Activated CD4-positive, alpha-beta T cell treated with anti-CD3 and anti-CD28 coated beads, Interleukin-10, Interleukin-2, amounts not matched to agents 100 ng/mL and 50 ng/mL, durations not matched to agents 16 hours and 8 hours (primary cell): Measurements from ENCODE around the gene ADRB1.

Source experiments
- DNase-seq: peaks from one replicate; pipeline ENCODE4 v3.0.0-alpha.2; 2020

The ADRB1 gene

GRCh38 chr10:114058297-114058696 is 14.6 kb downstream of the ADRB1 start:
- DNase-seq: no peak

- no peak for DNase-seq
Measured at GRCh38 chr10:114059561-114059960, 15.9 kb downstream of the ADRB1 start.

- no peak for DNase-seq
Measured at GRCh38 chr10:114060456-114060855, 16.8 kb downstream of the ADRB1 start.

DNA sequence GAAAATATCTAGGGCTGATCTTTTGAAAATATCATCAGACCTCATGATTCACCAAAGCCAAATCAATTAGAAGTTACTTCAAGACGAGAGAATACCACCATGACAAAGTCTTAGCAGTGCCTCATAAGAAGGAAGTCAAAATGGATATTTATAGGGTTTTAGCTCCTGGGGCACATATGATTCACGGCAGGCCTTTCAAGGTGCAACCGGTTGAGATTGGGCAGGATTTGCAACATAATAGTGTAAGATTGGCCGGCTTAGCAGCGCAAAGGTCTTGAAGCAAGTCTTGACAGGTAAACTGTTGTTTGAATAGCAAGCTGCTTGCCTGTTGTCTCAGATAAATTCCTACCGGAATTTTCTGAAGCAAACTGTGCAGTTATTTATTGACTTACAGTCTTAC is 17.5 kb downstream of the ADRB1 start:
- no peak for DNase-seq

GRCh38 chr10:114061789-114062188 is 18.1 kb downstream of the ADRB1 start:
- no peak for DNase-seq

GRCh38 chr10:114064151-114065048 is 20.7 kb downstream of the ADRB1 start:
- no peak for DNase-seq

- DNase-seq: no peak
Measured at GRCh38 chr10:114065049-114065435, 21.4 kb downstream of the ADRB1 start.

- no peak for DNase-seq
Measured at GRCh38 chr10:114068054-114068707, 24.5 kb downstream of the ADRB1 start.

- DNase-seq: no peak
Measured at GRCh38 chr10:114070710-114071109, 27.0 kb downstream of the ADRB1 start.

- no peak for DNase-seq
Measured at GRCh38 chr10:114071178-114071577, 27.5 kb downstream of the ADRB1 start.

GRCh38 chr10:114073395-114074186 is 29.9 kb downstream of the ADRB1 start:
- no peak for DNase-seq

GRCh38 chr10:114075093-114075492 is 31.4 kb downstream of the ADRB1 start:
- no peak for DNase-seq

- DNase-seq: no peak
Measured at GRCh38 chr10:114077347-114077746, 33.7 kb downstream of the ADRB1 start.

DNA sequence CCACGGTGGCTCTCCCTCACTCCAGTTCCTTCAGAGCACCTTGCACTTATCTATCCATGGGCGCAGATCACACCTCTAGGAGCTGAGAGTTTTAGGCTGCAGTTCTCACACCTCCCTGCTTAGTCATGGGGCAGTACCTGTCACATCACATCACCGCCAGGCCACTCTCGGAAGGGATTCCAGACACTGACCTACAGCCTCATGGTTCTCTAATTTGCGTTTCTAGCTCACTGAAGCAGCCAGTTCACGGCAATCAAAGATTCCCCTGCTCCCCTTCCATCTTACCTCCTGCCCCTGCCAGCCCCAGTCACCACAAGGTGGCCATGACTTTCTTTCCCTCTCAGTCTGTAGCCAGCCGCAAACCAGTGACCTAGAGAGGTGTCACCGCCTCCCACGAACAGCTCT is 34.2 kb downstream of the ADRB1 start:
- no peak for DNase-seq

DNA sequence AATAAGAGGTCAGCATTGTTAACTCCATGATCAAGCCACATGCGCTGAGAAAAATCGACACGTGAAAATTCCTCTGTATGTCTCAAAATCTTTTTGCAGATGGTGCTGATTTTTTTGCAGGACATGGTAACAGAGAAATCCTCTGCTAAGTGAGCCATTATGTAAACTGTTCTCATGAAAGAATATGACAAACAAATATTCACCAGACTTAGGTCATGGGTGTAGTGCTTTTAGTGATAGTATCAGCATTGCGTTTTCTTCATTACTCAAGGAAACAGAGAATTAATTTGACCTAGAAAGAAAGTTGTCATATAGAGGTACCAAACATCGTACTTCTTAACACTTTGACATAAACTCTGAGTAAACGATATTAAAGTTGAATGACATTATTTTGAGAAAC is 34.7 kb downstream of the ADRB1 start:
- no peak for DNase-seq

DNA sequence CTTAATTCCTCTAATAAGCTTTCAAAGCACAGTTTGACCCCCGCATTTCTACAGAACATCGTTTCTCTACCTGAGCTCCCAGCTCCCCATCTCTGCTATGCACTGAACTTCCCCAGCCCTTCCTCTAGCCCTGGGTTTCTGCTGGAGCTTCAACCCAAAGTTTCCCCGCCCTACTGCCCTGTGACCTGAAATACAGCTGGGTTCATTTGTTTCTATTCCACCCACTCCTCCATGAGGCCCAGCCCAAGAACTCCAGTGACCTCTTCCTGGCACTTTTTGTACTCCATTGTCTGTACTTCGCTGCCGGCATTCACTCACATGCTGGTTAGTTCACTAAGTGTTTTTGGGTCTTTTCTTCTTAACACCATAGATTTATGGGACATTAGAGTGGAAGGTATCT is 35.8 kb downstream of the ADRB1 start:
- DNase-seq: no peak

DNA sequence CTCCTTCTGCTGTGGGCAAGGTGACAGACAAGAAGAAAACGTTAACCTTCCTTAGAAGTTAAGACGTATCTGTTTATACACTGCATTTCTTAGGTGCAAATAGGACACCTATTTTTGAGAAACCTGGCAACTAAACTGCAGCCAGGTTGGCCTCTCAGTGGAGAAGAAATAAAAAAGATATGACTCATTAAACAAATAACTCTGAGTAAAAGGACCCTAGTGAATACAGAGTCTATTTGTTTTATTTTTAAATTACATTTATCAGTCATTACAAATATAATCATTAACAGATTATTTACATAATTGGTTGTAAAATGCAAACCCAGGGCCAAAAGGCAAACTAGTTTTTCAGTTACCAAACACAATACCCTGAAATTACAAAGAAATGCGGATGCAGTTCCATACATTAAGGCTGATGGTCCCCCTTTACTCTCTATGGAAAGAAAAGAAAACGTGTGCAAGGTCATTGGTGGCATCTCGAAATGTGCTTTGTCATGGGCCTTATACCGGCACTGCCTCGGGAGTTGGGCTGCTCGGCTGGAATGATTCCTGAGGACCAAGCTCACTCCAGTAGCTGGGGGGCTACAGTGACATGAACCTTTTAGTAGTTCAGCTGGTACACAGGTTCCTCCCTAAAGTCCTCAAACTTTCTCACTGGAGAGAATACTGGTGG is 38.4 kb downstream of the ADRB1 start:
- no peak for DNase-seq

GRCh38 chr10:114083040-114083439 is 39.4 kb downstream of the ADRB1 start:
- DNase-seq: no peak

DNA sequence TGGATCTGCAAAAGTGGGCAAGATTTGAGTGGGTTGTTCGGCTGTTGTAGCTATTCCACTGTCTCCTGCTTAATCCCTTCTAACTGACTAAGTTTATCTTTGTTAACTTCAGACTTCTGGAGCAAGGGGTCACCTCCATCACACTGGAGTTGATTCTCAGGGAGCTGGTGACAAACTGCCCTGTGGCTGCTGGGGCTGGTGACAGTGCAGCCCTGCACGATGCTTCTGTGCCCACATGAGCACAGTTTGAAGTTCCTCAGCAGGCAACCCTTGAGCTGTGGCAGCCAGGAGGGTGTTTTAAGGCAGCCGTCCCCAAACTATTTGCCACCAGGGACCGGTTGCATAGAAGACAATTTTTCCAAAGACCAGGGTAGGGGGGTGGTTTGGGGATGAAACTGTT is 40.5 kb downstream of the ADRB1 start:
- no peak for DNase-seq

DNA sequence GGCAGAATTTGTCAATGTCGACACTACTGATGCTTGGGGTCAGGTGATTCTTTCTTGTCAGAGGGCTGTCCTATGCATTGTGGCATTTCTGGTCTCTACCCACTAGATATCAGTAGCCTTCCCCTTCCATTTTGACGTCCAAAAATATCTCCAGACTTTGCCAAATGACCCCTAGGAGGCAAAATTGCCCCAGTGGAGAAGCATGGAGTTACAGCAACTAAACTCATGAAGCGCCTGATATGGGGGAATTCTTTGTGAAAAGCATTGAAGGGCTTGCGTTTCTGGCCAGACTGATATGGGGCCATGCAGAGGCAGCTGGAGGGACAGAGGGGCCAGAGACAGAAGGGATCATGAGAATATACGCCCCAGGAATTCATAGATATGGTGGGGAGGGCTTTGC is 43.6 kb downstream of the ADRB1 start:
- no peak for DNase-seq

GRCh38 chr10:114087655-114088054 is 44.0 kb downstream of the ADRB1 start:
- DNase-seq: no peak

DNA sequence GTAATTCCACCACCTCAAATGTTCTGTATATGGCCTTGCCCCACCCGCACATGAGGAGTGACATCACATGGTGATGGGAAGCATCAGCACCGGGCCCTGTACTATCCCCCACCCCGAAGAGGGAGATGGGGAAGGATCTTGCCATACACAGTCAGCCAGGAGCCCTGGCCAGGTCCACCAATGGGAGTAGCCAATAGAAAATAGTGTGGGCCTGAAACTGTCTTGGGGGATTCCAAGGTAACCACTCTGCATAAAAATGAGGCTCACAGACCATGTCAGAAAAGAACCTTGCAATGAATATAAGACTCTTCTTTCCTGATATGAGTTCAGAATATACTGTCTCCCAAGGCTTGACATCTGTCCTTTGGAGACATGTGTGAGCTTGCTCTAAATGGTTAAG is 51.1 kb downstream of the ADRB1 start:
- no peak for DNase-seq
